Effector memory CD8-positive, alpha-beta T cell (primary cell): ENCODE data around the gene GDAP1L1.
"Not testable (repeated sequence)": the region's sequence is repeated elsewhere in the genome, so short reads cannot be mapped to it uniquely, and the experiment has no call there.

Source experiments
- ATAC-seq: fragments of 150-1000 bp; cut with Tn5 transposase; replicated peaks from 2 replicates; pipeline ENCODE4 v1.10.0; 2021; ENCODE audit warnings: mild to moderate bottlenecking, moderate library complexity
- DNase-seq, 3 experiments: peaks; one replicate each; pipeline ENCODE4 v3.0.0; 2021
- H3K27ac Mint-ChIP-seq, 2 donors: one replicate each; pipeline ENCODE4 v1.8.0; 2022; ENCODE audit warnings: mild to moderate bottlenecking in 2 of 2, mixed read lengths in 2 of 2, moderate library complexity in 2 of 2
- H3K27me3 Mint-ChIP-seq, 2 donors: one replicate each; pipeline ENCODE4 v1.8.0; 2022; ENCODE audit warnings: mixed read lengths in 2 of 2
- H3K36me3 Mint-ChIP-seq: one replicate; pipeline ENCODE4 v1.8.0; 2022; ENCODE audit warnings: mild to moderate bottlenecking, moderate library complexity, mixed read lengths; ENCODE audit not compliant: insufficient read depth
- H3K4me1 Mint-ChIP-seq, 2 donors: one replicate each; pipeline ENCODE4 v1.8.0; 2022; ENCODE audit warnings: low read depth in 2 of 2, mixed read lengths in 2 of 2
- H3K4me3 Mint-ChIP-seq, 2 donors: one replicate each; pipeline ENCODE4 v1.8.0; 2022; ENCODE audit warnings: mild to moderate bottlenecking in 2 of 2, mixed read lengths in 2 of 2, moderate library complexity in 2 of 2
- H3K9me3 Mint-ChIP-seq, 2 donors: one replicate each; pipeline ENCODE4 v1.8.0; 2022; ENCODE audit warnings: mixed read lengths in 2 of 2

Gene GDAP1L1

GRCh38 chr20:44224637-44225036 lies 22.5 kb upstream of the GDAP1L1 start:
- Mint-ChIP-seq H3K27me3 (no peaks in the 10 kb centered on the region), H3K27ac (peak overlapping the region in 1 of 2 donors; percentile 38), H3K36me3 (peaks cover 9% of the 10 kb centered on the region), H3K4me1 (peaks cover 8 to 13% of the 10 kb centered on the region in 2 donors), H3K9me3 (no peaks in the 10 kb centered on the region), H3K4me3 (no peak overlapping the region)
- ATAC-seq (no peak), DNase-seq (no peak)

DNA sequence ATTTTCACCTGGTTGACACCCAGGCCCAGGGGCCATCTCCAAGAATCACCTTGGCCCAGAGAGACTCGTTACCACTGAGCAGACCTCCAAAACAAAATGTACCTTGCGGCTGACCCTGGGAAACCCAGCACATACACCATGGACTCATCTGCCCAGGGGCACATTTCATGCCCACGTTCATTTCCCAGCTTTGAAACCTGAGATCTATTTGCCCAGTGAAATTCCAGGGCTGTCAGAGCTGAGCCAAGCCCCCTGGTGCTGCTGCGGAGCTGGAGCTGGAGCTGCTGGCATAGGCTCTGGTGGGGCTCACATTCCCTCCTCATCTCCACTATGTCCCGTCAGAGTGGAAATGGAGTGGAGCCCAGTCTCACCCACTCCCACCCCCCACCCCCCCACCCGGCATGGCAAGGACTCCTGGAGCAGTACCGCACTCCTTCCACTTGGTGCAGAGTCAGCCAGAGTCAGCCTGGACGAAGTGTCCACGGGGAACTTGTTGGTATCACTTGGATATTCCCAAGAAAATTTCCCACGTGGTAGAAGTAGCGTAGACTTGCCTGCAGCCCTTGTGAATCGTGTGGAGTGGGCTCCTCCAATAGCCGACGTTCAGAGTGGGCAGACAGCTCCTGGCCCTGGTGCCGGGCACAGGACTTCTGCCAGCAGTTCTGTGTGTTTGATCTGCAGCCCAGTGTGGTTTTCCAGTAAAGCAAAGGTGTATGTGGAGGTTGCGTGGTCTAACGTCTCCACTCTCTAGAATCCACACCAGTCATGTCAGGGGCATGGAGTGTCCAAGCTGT lies 18.4 kb upstream of the GDAP1L1 start:
- DNase-seq (no peak), ATAC-seq (no peak)
- no peaks in the 10 kb centered on the region for H3K27me3 Mint-ChIP-seq
- H3K27ac Mint-ChIP-seq = no peak overlapping the region
- no peaks in the 10 kb centered on the region for H3K9me3 Mint-ChIP-seq
- H3K36me3 Mint-ChIP-seq = no peaks in the 10 kb centered on the region
- no peak overlapping the region for H3K4me3 Mint-ChIP-seq
- H3K4me1 Mint-ChIP-seq = peaks cover 0 to 3% of the 10 kb centered on the region in 2 donors

- Mint-ChIP-seq H3K27me3 (no peaks in the 10 kb centered on the region), H3K4me1 (peaks cover 0 to 3% of the 10 kb centered on the region in 2 donors), H3K27ac (no peak overlapping the region), H3K36me3 (no peaks in the 10 kb centered on the region), H3K9me3 (no peaks in the 10 kb centered on the region), H3K4me3 (no peak overlapping the region)
- DNase-seq (no peak), ATAC-seq (no peak)
These were observed 15.9 kb upstream of the GDAP1L1 start for GRCh38 chr20:44231193-44231592.

- Mint-ChIP-seq H3K9me3 (no peaks in the 10 kb centered on the region), H3K27ac (no peak overlapping the region), H3K27me3 (no peaks in the 10 kb centered on the region), H3K4me3 (no peak overlapping the region), H3K4me1 (peaks cover 0 to 3% of the 10 kb centered on the region in 2 donors), H3K36me3 (no peaks in the 10 kb centered on the region)
- ATAC-seq (no peak), DNase-seq (no peak)
These were observed 15.2 kb upstream of the GDAP1L1 start for GRCh38 chr20:44231713-44232468.

DNA sequence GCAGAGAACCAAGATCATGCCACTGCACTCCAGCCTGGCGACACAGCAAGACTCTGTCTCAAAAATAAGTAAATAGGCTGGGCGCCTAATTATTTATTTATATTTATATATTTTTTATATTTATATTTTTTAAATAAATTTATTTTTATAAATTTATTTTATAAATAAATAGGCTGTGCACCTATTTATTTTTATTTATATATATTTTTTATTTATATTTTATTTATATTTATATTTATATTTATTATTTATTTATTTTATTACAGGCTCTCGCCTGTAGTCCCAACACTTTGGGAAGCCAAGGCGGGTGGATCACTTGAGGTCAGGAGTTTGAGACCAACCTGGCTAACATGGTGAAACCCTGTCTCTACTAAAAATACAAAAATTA lies 14.6 kb upstream of the GDAP1L1 start:
- H3K4me3 Mint-ChIP-seq = not testable (repeated sequence)

DNA sequence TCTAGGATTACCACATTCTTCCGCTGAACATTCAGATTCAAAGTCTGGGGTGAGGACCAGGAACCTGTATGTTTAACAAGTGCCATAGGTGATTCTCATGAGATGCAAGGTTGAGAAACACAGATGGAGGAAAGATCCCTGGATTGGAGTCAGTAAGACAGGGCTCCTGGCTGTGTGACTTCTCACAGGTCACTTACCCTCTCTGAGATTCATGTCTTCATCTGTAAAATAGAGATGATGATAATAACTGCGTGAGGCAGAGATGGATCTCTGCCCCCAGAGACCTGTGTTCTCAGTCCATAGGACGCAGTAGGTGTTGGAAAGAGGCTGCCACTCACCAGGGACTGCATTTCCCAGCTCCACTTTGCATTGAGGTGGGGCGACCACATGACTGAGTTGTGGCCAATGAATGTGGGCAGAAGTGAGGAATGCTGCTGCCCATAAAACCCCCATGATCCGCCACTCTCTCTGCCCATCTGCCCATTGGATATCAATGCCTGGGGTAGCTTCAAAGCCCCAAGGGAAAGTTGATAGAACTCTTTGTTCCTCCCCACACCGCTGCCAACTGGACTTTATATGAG lies 13.6 kb upstream of the GDAP1L1 start:
- Mint-ChIP-seq H3K4me1 (peaks cover 0 to 3% of the 10 kb centered on the region in 2 donors), H3K27ac (no peak overlapping the region)
- no peak for ATAC-seq

More for the DNA sequence above, 14.6 kb upstream of the GDAP1L1 start:
- not testable (repeated sequence) for ATAC-seq, H3K27me3 Mint-ChIP-seq, H3K9me3 Mint-ChIP-seq, DNase-seq, H3K36me3 Mint-ChIP-seq, H3K4me1 Mint-ChIP-seq, H3K27ac Mint-ChIP-seq

DNA sequence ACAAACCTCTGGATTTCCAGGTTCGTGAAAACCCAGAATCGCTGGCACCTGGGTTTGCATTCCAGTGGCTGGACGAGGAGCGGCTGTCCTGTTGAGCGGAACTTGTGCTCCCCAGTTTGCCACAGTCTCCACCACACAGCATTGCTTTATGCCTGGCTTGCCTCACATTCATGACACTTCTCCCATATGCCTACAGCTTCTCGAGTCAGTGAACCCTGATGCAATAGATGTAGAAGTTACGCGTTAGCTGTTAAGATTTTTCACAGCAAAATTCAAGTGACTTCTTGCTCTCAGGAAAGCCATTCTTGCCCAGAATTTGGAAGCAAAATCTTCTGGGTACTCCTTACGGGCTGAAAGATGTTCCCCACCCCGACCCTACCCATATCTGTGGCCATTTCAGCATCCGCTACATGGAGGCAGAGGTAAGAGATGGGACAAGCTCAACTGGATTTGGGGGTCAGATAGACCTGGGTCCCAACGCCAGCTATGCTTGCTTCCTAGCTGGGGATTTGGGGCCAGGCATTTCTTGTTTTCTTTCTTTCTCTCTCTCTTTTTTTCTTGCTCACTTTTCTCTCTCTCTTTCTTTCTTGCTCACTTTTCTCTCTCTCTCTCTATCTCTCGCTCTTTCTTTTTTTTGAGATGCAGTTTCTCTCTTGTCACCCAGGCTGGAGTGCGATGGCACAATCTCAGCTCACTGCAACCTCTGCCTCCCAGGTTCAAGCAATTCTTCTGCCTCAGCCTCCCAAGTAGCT lies 12.4 kb upstream of the GDAP1L1 start:
- H3K4me1 Mint-ChIP-seq = peaks cover 0 to 3% of the 10 kb centered on the region in 2 donors
- no peak overlapping the region for H3K4me3 Mint-ChIP-seq
- H3K27me3 Mint-ChIP-seq = no peaks in the 10 kb centered on the region
- no peak overlapping the region for H3K27ac Mint-ChIP-seq
- no peaks in the 10 kb centered on the region for H3K9me3 Mint-ChIP-seq
- ATAC-seq = no peak
- no peaks in the 10 kb centered on the region for H3K36me3 Mint-ChIP-seq
- DNase-seq = no peak

More for the DNA sequence above, 13.6 kb upstream of the GDAP1L1 start:
- DNase-seq = no peak
- H3K36me3 Mint-ChIP-seq = no peaks in the 10 kb centered on the region
- no peaks in the 10 kb centered on the region for H3K27me3 Mint-ChIP-seq
- no peaks in the 10 kb centered on the region for H3K9me3 Mint-ChIP-seq
- H3K4me3 Mint-ChIP-seq = no peak overlapping the region

DNA sequence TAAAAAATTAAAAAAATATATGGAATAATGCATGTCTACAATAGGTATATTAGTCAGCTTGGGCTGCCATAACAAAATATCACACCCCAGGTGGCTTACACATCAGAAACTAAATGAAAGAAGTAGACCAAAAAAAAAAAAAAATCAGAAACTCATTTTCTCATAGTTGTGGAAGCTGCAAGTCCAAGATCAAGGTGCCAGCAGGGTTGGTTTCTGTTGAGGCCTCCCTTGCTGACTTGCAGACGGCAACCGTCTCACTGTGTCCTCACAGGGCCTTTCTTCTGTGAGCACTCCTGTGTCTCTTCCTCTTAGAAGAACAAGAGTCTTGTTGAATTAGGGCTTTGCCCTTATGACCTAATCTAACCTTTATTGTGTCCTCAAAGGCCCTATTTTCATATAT lies 11.4 kb upstream of the GDAP1L1 start:
- DNase-seq = no peak
- H3K4me1 Mint-ChIP-seq = peaks cover 0 to 3% of the 10 kb centered on the region in 2 donors
- H3K9me3 Mint-ChIP-seq = no peaks in the 10 kb centered on the region
- H3K27me3 Mint-ChIP-seq = no peaks in the 10 kb centered on the region
- ATAC-seq = no peak
- no peaks in the 10 kb centered on the region for H3K36me3 Mint-ChIP-seq
- no peak overlapping the region for H3K4me3 Mint-ChIP-seq
- H3K27ac Mint-ChIP-seq = no peak overlapping the region

GRCh38 chr20:44236840-44237239 lies 10.3 kb upstream of the GDAP1L1 start:
- not testable (repeated sequence) for ATAC-seq, H3K4me1 Mint-ChIP-seq, H3K9me3 Mint-ChIP-seq, DNase-seq, H3K4me3 Mint-ChIP-seq, H3K36me3 Mint-ChIP-seq, H3K27me3 Mint-ChIP-seq, H3K27ac Mint-ChIP-seq

- no peak overlapping the region for H3K27ac Mint-ChIP-seq
- DNase-seq (no peak), ATAC-seq (no peak)
- H3K36me3 Mint-ChIP-seq = no peaks in the 10 kb centered on the region
- no peaks in the 10 kb centered on the region for H3K9me3 Mint-ChIP-seq
- no peak overlapping the region for H3K4me3 Mint-ChIP-seq
- peaks cover 0 to 3% of the 10 kb centered on the region in 2 donors for H3K4me1 Mint-ChIP-seq
- peaks cover 6 to 12% of the 10 kb centered on the region in 2 donors for H3K27me3 Mint-ChIP-seq
These were observed 5.3 kb upstream of the GDAP1L1 start for GRCh38 chr20:44241796-44242195.

DNA sequence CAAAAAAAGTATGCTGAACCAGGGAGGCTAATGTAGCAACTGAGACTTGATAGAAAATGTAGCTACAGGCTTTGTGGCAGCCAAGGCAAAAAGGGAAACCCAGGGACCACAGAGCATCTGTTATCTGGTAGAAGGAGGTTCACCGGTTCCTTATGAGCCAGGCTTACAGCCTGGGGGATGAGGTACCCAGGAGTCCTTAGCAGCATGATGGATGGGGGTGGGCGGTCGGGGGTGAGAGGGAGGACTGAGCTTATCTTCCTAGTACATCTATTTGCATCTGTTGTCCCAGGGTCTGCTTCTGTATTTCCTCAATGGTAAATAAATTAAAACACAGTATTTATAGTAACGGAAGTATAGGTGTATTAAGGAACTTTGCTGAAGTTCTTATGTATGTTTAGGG lies 1.1 kb upstream of the GDAP1L1 start:
- no peak for DNase-seq
- Mint-ChIP-seq H3K4me3 (no peak overlapping the region), H3K4me1 (peaks cover 1 to 8% of the 10 kb centered on the region in 2 donors), H3K9me3 (no peaks in the 10 kb centered on the region), H3K36me3 (no peaks in the 10 kb centered on the region), H3K27me3 (peaks cover 26 to 32% of the 10 kb centered on the region in 2 donors), H3K27ac (no peak overlapping the region)
- no peak for ATAC-seq

DNA sequence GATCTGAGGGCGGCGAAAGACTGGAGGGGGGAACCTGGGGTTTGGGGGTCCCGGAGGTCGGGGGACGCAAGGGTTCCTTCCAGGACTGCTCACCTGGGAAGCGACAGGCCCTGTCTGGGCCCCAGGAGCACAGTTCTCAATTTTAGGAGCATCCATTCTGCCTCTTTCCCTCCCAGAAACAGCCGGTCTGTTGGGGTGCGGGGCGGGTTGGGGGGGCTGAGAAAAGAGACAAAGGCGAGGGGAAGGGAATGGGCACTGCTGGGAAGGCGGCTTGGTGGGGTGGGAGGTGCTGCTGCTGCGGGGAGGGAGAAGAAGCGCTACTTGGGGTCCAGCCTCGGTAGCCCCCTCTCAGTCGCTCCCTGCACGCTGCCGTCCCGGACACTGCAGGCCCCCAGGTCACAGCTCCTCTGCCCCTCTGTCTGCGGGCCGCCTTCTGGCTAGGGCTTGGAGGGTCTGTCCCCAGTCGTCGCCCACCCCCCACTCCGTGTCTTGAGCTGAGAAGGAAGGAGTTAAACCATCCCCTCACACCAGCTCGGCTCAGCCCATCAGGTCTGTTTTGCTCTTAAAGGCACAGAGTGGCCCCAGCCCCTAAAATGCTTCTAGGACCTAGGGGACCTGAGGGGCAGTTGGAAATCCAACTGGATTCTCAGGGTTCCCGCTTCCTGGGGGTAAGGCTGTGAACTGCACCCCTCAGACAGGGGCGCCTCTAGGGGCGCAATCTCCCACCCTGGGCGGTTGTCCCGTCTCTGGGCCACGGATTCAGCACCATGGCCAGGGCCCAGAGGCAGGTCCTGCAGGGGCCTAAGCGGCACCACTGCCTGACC lies 690 bp downstream of the GDAP1L1 start:
- Mint-ChIP-seq H3K4me1 (peaks cover 1 to 8% of the 10 kb centered on the region in 2 donors), H3K27ac (no peak overlapping the region), H3K9me3 (no peaks in the 10 kb centered on the region), H3K27me3 (peaks cover 23 to 29% of the 10 kb centered on the region in 2 donors), H3K36me3 (no peaks in the 10 kb centered on the region), H3K4me3 (no peak overlapping the region)
- ATAC-seq (no peak), DNase-seq (no peak)

DNA sequence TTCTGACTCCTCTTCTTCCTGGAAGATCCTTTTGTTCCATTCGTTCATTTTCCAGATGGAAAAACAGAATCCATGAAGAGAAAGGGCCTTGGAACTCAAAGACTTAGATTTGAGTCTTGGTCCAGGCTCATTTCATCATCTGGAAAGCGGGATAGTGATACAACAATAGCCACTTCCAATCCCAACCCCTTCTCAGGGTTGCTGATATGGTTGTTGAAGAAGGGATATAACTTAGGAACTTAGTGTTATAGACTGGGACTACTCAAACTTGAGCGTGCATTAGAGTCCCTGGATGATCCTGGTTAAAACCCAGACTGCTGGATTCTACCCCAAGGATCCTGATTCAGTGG lies 1.3 kb downstream of the GDAP1L1 start:
- no peak overlapping the region for H3K4me3 Mint-ChIP-seq
- no peak overlapping the region for H3K27ac Mint-ChIP-seq

More for the DNA sequence above, 1.3 kb downstream of the GDAP1L1 start:
- Mint-ChIP-seq H3K27me3 (peaks cover 23 to 29% of the 10 kb centered on the region in 2 donors), H3K9me3 (no peaks in the 10 kb centered on the region), H3K4me1 (peaks cover 1 to 8% of the 10 kb centered on the region in 2 donors), H3K36me3 (no peaks in the 10 kb centered on the region)
- ATAC-seq (no peak), DNase-seq (no peak)
